Esophagus squamous epithelium (tissue), 5 donors: ENCODE measurements around the gene MRPS10. TPM values are rescaled to one million over a fixed set of nuclear protein-coding genes. Genes with fewer than 3 reads are reported as not detected.

Source experiments
- DNase-seq: peaks from one replicate; lab custom pipeline; 2025; lab: John Stamatoyannopoulos, UW
- H3K27ac ChIP-seq, 4 donors: fragments of 200-600 bp; sonication (generic); one replicate each; pipeline ENCODE4 v1.5.1; 2016 to 2019; ENCODE audit warnings: mild to moderate bottlenecking in 1 of 4
- H3K27me3 ChIP-seq, 4 donors: fragments of 200-600 bp; sonication (generic); 1 replicate in 3 of 4; 2 replicates in 1 of 4; pipeline versions ENCODE4 v1.5.1 to v1.6.0; 2017 to 2021; ENCODE audit warnings: antibody characterized with exemption in 1 of 4
- H3K36me3 ChIP-seq, 3 donors: fragments of 200-600 bp; sonication (generic); one replicate each; pipeline ENCODE4 v1.5.1; 2016 to 2019
- H3K4me1 ChIP-seq, 3 donors: fragments of 200-600 bp; sonication (generic); one replicate each; pipeline ENCODE4 v1.5.1; 2017 to 2019
- H3K4me3 ChIP-seq, 4 donors: fragments of 200-600 bp; sonication (generic); 1 replicate in 3 of 4; 2 replicates in 1 of 4; pipeline ENCODE4 v1.5.1; 2016 to 2019; ENCODE audit warnings: mild to moderate bottlenecking in 2 of 4, moderate library complexity in 1 of 4
- H3K9me3 ChIP-seq, 3 donors: fragments of 200-600 bp; sonication (generic); one replicate each; pipeline ENCODE4 v1.5.1; 2016 to 2019
- POLR2A ChIP-seq, 4 donors: fragments of 450-650 bp; IDR thresholded peaks; one replicate each; pipeline ENCODE4 v1.6.1; 2017; ENCODE audit warnings: antibody characterized with exemption in 4 of 4, mild to moderate bottlenecking in 4 of 4, moderate library complexity in 3 of 4
- whole genome bisulfite sequencing, 2 donors: methylation state at CpG; one replicate each; pipeline ENCODE4 v1.1.5; 2018; 5-methylcytosine and 5-hydroxymethylcytosine counted together
- intact Hi-C: fragments of 100-400 bp; cut with DNase I; formaldehyde crosslinking; loops from one replicate; pipeline ENCODE4 v1.15.0; 2022
- total RNA-seq, 4 donors: library from RNA; depleted of rRNA; stranded (reverse); fragments of >200 nt; gene quantifications; one replicate each; pipeline ENCODE4 v1.1.0, GENCODE V29; 2016
- TF ChIP-seq, protein P1 (sequence below), 6 experiments: fragments of 450-650 bp in 4 of 6; fragments of 200-600 bp in 2 of 6; sonication (generic) in 2 of 6; IDR thresholded peaks; one replicate each; pipeline ENCODE4 v1.5.1; 2016 to 2019; ENCODE audit warnings: antibody characterized with exemption in 6 of 6, mild to moderate bottlenecking in 4 of 6, moderate library complexity in 4 of 6
- donor health status: DM: yes; HTN: yes; CAD: no.

The MRPS10 gene
- total RNA-seq, 4 donors from 2014 or later = 40.3 to 70.3 (median 46.2) TPM

DNA sequence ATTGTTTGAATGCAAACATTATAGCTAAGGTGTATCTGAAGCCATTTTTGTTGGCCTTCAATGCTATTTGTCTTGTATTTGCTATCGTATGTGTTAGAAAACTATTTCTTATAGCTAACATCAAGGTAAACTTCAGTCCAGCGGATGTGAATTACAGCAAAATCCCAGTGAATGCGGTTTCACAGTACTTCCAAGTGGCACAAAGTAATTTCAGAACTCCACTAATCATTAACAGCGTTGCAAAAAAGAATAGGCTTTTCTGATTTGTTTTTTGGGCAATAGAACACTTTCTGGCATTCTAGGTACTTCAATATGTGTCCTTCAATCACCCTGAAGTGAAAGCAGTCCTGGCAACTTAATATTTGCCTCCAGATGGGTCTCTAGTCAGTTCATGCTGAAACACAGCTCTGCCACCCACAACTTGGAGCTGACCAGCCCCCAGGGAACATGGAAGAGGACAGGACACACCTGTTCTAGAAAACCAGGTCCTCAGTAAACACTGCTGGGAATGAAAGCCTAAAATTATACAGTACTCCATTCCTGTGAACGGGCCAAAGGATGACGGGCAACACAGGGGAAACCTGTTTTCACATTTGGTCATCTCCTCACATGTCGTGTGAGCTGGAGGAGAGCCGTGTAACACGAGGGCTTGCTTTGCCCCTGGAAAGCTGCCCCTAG, 9.7 kb upstream of the MRPS10 start:
- H3K36me3 ChIP-seq = peaks cover 0 to 44% (median 0%) of the 10 kb centered on the region in 3 donors
- intact Hi-C loops = no loop called here
- peak overlapping the region in 2 of 4 donors; percentile 0 to 8 for H3K4me3 ChIP-seq
- no peak for TF ChIP-seq POLR2A (IDR thresholded peaks at IDR 0.05)
- TF ChIP-seq, protein P1, sequence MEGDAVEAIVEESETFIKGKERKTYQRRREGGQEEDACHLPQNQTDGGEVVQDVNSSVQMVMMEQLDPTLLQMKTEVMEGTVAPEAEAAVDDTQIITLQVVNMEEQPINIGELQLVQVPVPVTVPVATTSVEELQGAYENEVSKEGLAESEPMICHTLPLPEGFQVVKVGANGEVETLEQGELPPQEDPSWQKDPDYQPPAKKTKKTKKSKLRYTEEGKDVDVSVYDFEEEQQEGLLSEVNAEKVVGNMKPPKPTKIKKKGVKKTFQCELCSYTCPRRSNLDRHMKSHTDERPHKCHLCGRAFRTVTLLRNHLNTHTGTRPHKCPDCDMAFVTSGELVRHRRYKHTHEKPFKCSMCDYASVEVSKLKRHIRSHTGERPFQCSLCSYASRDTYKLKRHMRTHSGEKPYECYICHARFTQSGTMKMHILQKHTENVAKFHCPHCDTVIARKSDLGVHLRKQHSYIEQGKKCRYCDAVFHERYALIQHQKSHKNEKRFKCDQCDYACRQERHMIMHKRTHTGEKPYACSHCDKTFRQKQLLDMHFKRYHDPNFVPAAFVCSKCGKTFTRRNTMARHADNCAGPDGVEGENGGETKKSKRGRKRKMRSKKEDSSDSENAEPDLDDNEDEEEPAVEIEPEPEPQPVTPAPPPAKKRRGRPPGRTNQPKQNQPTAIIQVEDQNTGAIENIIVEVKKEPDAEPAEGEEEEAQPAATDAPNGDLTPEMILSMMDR (IDR thresholded peaks at IDR 0.05) = no peak
- 52 to 64% methylated on average over 8 to 9 of the region's 9 CpGs for WGBS, 2 donors
- H3K27me3 ChIP-seq = no peaks in the 10 kb centered on the region
- no peak for DNase-seq
- H3K27ac ChIP-seq = peak overlapping the region; percentile 78 to 91 (median 86)
- no peaks in the 10 kb centered on the region for H3K9me3 ChIP-seq
- H3K4me1 ChIP-seq = peaks cover 0 to 82% (median 24%) of the 10 kb centered on the region in 3 donors

- intact Hi-C loops = no loop called here
- Histone ChIP-seq H3K27me3 (no peaks in the 10 kb centered on the region), H3K9me3 (no peaks in the 10 kb centered on the region), H3K4me3 (peak overlapping the region in 1 of 4 donors; percentile 8), H3K4me1 (peaks cover 0 to 83% (median 24%) of the 10 kb centered on the region in 3 donors), H3K27ac (peak overlapping the region; percentile 78 to 91 (median 86)), H3K36me3 (peaks cover 0 to 37% (median 0%) of the 10 kb centered on the region in 3 donors)
- TF ChIP-seq, protein P1 (IDR thresholded peaks at IDR 0.05) = no peak
- no peak for TF ChIP-seq POLR2A (IDR thresholded peaks at IDR 0.05)
- 34% methylated on average over 5 of the region's 8 CpGs; no CpG with 5 or more reads in 1 of the 2 donors for WGBS, 2 donors
- no peak for DNase-seq
Measured at GRCh38 chr6:42226645-42227143, 9.0 kb upstream of the MRPS10 start.

DNA sequence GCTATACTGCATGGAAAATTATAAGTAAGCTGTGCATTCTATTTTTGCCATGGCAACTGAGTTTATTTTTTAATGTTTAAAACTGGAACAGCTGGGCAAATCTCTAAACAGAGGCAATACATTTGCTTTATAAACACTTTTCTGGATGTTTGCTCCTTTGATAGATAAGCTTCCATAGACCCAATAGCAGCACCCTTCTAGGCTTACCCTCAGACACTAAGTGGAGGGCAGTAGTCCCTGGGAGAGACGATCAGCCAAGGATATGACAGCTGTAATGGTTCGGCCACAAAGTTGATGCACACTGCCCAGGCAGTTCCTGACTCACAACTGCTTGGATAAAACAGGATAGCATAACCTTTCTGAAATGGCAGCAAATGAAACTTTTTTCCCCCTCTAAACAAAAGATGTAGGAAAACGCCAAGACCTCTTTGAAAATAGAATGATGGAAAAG, 8.5 kb upstream of the MRPS10 start:
- Histone ChIP-seq H3K27me3 (no peaks in the 10 kb centered on the region), H3K4me1 (peaks cover 0 to 83% (median 27%) of the 10 kb centered on the region in 3 donors), H3K4me3 (no peak overlapping the region), H3K9me3 (no peaks in the 10 kb centered on the region), H3K36me3 (peaks cover 0 to 32% (median 0%) of the 10 kb centered on the region in 3 donors), H3K27ac (peak overlapping the region; percentile 78 to 91 (median 86))
- no peak for DNase-seq
- 18 to 41% methylated on average over 3 of the region's 3 CpGs for WGBS, 2 donors
- intact Hi-C loops = no loop called here
- TF ChIP-seq POLR2A (IDR thresholded peaks at IDR 0.05) = no peak
- TF ChIP-seq, protein P1 (IDR thresholded peaks at IDR 0.05) = no peak

- TF ChIP-seq, protein P1 (IDR thresholded peaks at IDR 0.05) = no peak
- TF ChIP-seq POLR2A (IDR thresholded peaks at IDR 0.05) = no peak
- no peak for DNase-seq
- peaks cover 0 to 83% (median 27%) of the 10 kb centered on the region in 3 donors for H3K4me1 ChIP-seq
- H3K4me3 ChIP-seq = no peak overlapping the region
- intact Hi-C loops = no loop called here
- H3K27me3 ChIP-seq = no peaks in the 10 kb centered on the region
- no peaks in the 10 kb centered on the region for H3K9me3 ChIP-seq
- peaks cover 0 to 25% (median 0%) of the 10 kb centered on the region in 3 donors for H3K36me3 ChIP-seq
- WGBS, 2 donors = 55 to 57% methylated on average over 4 of the region's 4 CpGs
- H3K27ac ChIP-seq = peak overlapping the region in 3 of 4 donors; percentile 83 to 91 (median 90)
Measured at GRCh38 chr6:42225419-42225818, 7.8 kb upstream of the MRPS10 start.

GRCh38 chr6:42225029-42225339, 7.3 kb upstream of the MRPS10 start:
- DNase-seq = no peak
- Histone ChIP-seq H3K27me3 (no peaks in the 10 kb centered on the region), H3K27ac (peak overlapping the region in 3 of 4 donors; percentile 83 to 91 (median 90)), H3K36me3 (peaks cover 0 to 23% (median 0%) of the 10 kb centered on the region in 3 donors), H3K9me3 (no peaks in the 10 kb centered on the region), H3K4me3 (no peak overlapping the region), H3K4me1 (peaks cover 0 to 82% (median 27%) of the 10 kb centered on the region in 3 donors)
- TF ChIP-seq, protein P1 (IDR thresholded peaks at IDR 0.05) = no peak
- TF ChIP-seq POLR2A (IDR thresholded peaks at IDR 0.05) = no peak
- intact Hi-C loops = no loop called here
